ENCODE results near the gene STAM.

DNA sequence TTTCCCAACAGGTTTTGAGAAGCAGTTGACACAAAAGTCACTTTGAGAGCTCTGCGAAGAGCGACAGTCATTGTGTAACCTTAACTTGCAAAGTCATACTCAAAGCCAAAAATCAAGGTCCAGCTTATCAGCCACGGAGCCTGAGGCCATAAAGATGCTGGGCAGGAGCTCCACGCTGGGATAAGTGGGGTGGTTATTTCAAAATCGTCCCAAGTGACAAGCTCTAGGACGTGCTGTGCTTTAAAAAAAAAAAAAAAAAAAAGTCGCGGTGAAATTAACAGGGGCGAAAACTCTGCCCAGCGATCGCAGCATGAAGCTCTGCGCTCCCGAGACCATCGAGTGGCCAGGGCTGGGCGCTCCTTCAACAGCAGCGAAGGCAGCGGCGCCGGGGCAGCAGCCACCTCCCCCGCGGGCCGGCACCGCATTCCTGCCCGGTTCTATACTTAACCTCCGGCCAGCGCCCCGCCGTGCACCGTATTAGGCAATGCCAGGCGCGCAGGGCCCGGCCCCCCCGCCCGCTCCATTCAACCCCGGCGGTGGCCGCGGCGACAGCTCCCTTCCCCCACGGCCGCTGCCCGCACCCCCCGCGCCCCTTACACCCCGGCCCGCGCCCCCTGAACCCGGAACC, 27.4 kb upstream of the STAM start:
- TF ChIP-seq, protein P1, sequence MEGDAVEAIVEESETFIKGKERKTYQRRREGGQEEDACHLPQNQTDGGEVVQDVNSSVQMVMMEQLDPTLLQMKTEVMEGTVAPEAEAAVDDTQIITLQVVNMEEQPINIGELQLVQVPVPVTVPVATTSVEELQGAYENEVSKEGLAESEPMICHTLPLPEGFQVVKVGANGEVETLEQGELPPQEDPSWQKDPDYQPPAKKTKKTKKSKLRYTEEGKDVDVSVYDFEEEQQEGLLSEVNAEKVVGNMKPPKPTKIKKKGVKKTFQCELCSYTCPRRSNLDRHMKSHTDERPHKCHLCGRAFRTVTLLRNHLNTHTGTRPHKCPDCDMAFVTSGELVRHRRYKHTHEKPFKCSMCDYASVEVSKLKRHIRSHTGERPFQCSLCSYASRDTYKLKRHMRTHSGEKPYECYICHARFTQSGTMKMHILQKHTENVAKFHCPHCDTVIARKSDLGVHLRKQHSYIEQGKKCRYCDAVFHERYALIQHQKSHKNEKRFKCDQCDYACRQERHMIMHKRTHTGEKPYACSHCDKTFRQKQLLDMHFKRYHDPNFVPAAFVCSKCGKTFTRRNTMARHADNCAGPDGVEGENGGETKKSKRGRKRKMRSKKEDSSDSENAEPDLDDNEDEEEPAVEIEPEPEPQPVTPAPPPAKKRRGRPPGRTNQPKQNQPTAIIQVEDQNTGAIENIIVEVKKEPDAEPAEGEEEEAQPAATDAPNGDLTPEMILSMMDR (IDR thresholded peaks at IDR 0.05; ENCODE audit: insufficient read depth, low read depth, low read length): no peak
- no peak for TF ChIP-seq EZH2 (IDR thresholded peaks at IDR 0.05; ENCODE audit: insufficient read depth, low read length)
